Cardiac fibroblast (primary cell): ENCODE results near the gene RALA.
"Not testable (repeated sequence)": the region's sequence is repeated elsewhere in the genome, so short reads cannot be mapped to it uniquely, and the experiment has no call there.

Experiments
- DNase-seq, 2 donors: peaks; one replicate each; pipeline versions ENCODE4 v3.0.0 to v3.0.0-alpha.2; 2010; ENCODE audit warnings: low read depth in 2 of 2
- H3K4me3 ChIP-seq, 2 donors: replicated peaks in 1 of 2; 1 replicate in 1 of 2; 2 replicates in 1 of 2; pipeline ENCODE4 v1.5.1; 2011; ENCODE audit warnings: low read depth in 2 of 2, low read length in 2 of 2, mild to moderate bottlenecking in 2 of 2, moderate library complexity in 1 of 2
- CTCF ChIP-seq: IDR thresholded peaks from one replicate; pipeline ENCODE4 v1.5.1; 2011; ENCODE audit warnings: low read depth, mild to moderate bottlenecking, low read length, inconsistent platforms

Gene RALA

GRCh38 chr7:39746103-39746819 lies 122.9 kb downstream of the RALA start:
- H3K4me3 ChIP-seq, result no peak overlapping the region
- peak; percentile 86 to 90 for DNase-seq
- peak; percentile 76 for TF ChIP-seq CTCF

DNA sequence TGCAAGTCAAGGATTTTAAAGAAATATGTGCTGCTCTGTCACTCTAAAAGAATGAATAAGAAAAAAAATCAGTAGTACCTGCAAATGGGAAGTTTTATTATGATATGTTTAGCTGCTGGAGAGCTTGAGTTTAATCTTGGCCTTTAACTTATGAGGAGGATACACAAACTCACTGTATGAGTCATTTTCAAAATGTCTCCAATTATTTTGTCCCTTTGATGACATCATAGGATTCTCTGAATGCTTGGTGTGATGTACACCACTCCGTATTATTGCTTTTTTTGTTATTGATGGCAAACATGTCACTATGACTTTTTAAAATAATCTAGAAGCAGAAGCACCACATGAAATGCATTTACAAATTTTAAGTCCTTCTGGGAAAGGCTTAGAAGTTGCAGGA lies 125.8 kb downstream of the RALA start:
- TF ChIP-seq CTCF, result no peak
- DNase-seq, result peak; percentile 29 to 76
- no peak overlapping the region for H3K4me3 ChIP-seq

DNA sequence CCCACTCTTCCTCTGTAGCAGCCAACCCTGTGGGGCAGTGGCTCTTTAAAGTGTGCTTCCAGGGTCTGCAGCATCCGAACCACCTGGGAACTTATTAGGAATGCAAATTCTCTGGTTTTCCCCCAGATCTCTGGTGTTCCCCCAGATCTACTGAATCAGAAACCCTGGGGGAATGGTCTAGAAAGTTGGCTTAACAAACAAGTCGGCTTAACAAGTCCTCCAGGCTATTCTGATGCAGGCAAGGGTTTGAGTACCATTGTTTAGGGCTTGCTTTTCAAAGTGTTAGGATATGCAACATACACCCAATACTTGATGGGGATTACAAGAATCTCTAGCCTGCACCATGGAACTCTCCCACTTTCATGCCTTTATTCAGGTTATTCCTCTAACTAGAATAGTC lies 126.3 kb downstream of the RALA start:
- no peak overlapping the region for H3K4me3 ChIP-seq
- no peak for DNase-seq
- TF ChIP-seq CTCF, result no peak

DNA sequence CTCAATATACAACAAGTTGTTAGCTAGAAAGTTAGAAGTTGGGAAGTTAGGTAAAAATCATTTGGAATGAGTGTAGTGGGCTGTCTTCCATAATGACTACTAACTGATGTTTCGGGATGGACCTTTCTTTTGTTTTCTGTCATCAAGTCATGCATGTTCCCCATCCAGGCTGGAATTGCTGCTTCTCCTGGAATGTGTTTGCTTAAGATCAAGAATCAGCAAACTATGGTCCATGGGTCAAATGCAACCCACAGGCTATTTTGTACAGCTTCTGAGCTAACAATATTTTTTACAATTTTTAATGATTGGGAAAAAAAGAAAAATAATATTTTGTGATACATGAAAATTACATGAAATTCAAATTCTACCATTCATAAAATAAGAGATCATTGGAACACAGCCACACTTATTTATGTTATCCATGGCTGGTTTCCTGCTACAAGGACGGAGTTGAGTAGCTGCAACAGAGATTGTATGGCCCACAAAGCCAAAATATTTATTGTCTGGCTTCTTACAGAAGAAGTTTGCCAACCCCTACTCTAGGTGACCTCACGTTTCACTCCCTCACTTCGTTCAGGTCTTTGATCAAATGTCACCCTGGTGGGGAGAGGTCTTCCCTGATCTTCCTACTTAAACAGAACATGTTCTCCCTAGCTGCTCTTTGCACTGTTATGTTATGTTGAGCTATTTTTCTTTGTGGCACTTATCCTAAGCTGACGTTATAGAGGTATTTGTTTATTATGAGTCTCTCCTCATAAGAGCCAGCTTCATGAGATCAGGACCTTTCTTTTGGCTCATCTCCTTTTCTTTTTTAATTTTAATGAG lies 127.1 kb downstream of the RALA start:
- H3K4me3 ChIP-seq, result no peak overlapping the region
- TF ChIP-seq CTCF, result no peak
- no peak for DNase-seq

DNA sequence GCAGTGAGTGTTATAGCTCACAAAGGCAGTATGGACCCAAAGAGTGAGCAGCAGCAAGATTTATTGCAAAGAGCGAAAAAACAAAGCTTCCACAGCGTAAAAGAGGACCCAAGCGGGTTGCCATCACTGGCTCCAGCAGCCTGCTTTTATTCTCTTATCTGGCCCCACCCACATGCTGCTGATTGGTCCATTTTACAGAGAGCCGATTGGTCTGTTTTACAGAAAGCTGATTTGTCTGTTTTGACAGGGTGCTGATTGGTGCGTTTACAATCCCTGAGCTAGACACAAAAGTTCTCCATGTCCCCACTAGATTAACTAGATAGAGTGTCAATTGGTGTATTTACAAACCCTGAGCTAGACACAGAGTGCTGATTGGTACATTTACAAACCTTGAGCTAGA lies 129.9 kb downstream of the RALA start:
- DNase-seq, H3K4me3 ChIP-seq: not testable (repeated sequence)

DNA sequence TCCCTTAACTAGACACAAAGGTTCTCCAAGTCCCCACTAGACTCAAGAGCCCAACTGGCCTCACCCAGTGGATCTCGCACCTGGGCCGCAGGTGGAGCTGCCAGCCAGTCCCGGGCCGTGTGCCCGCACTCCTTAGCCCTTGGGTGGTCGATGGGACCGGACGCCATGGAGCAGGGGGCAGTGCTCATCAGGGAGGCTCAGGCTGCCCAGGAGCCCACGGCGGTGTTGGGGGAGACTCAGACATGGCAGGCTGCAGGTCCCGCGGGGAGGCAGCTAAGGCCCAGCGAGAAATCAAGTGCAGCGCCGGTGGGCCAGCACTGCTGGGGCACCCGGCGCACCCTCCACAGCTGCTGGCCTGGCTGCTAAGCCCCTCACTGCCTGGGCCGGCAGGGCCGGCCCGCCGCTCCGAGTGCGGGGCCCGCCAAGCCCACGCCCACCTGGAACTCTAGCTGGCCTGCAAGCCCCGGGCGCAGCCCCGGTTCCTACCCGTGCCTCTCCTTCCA lies 130.5 kb downstream of the RALA start:
- no peak for DNase-seq
- no peak overlapping the region for H3K4me3 ChIP-seq
- no peak for TF ChIP-seq CTCF
